ENCODE measurements around the gene NES. TPM values are rescaled to one million over a fixed set of nuclear protein-coding genes. Genes with fewer than 3 reads are reported as not detected.
"Not testable (repeated sequence)": the region's sequence is repeated elsewhere in the genome, so short reads cannot be mapped to it uniquely, and the experiment has no call there.

The NES gene
- polyA plus RNA-seq, 3 donors, result 3.5 to 38.3 (median 32.1) TPM

DNA sequence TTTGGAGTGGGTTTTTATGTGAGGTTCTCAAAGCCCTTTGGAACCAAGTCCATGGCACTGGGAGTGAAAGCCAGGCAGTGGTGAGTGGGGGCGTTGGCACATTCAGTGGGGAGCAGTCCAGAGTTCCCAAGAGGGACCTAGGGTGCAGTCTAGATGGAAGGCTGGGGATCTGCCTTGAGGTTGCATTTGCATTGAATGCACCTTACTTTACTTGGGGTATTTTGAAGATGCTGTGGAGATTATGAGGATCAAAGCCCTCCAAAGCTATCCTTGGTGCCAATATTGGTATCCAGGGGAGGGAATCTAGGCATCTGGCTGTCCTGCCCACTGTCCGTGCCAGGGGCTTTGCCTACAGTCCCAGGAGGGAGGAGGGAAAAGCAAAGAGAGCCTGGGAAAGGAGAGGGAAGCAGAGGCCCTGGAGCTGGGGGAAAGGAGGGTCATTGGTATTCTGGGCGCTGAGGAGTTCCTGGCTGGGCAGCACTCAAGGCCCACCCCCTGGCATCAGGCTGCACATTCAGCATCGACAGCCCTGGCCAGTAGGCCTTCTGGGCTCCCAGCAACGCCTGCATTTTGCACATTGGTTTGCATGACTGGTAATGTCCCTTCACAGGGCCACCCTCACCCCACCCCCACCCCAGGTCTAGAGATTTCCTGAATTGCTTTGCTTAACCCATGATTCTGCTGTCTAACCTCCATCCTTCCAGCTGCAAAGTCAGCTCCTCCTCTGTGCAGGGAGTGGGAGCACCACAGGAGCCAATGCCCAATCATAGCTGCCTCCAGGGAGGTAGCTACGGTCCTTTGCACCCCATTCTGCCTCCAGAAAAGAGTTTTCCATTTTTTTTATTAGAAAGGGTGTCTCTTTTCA, 36.1 kb downstream of the NES start:
- H3K27ac ChIP-seq (ENCODE audit: low read depth, low read length), result no peak overlapping the region
- WGBS, 3 donors, result 34 to 47% (median 40%) methylated on average over 6 of the region's 6 CpGs

DNA sequence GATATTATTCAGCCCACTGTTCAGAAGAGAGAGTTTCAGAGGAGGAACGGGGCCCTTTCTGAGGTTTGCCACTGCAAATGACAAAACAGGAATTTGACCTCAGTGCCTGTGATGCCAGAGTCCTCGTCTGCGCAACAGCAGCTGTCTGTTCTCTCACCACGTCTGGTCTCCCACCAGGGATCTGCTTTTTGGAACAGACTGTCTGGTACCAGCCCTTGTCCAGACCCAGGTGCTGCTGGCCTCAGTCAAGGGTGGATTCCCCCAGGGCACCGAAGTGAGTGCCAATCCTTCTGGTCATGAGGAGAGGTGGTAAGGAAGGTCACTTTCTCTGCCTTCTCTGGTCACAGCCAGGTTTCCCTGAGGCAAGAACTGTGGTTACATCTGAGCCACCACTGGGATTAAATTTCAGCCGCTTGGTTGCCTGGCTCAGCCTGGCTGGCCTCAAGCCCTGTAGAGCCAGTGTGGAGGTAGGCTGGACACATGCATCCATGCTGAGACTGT, 37.6 kb downstream of the NES start:
- no peak overlapping the region for H3K27ac ChIP-seq (ENCODE audit: low read depth, low read length)
- 43 to 54% (median 52%) methylated on average over 6 of the region's 6 CpGs for WGBS, 3 donors

DNA sequence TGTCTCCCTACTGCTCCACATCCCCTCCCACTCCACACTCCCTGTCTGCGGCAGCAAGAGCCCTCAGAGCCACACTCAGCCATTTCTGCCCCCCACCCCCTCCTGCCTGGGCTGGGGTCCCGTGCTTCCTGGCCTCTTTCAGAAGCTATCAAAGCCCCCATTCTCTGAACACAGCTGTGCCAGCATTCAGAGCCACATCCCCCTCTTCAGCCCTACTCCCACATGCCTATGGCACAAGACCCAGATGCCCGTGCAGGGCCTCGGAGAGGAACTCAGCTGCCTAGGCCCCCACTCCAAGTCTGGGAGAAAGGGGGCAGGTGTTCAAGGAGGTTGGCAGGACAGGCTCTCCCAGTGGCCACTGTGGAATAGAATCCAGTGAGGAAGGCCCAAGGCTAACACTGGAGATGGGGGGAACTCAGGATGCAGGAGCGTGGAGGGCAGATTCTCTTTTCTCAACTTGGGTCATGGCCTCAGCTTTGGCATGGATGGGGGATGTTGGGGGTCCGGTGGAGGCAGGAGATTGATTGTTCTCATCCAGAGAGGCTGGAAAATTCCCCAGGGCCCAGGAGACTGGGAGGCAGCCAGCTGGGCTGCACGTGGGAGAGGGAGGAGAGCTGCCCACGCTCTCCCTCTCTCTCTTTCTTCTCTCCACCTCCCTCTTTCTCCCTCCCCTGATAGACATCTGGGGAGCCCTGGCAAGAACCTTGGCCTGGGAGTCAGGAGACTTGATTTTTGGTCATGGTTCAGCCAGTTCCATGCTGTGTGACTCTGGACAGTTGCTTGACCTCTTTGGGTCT, 38.8 kb downstream of the NES start:
- 51 to 58% (median 52%) methylated on average over 8 of the region's 8 CpGs for WGBS, 3 donors
- H3K27ac ChIP-seq (ENCODE audit: low read depth, low read length), result no peak overlapping the region

DNA sequence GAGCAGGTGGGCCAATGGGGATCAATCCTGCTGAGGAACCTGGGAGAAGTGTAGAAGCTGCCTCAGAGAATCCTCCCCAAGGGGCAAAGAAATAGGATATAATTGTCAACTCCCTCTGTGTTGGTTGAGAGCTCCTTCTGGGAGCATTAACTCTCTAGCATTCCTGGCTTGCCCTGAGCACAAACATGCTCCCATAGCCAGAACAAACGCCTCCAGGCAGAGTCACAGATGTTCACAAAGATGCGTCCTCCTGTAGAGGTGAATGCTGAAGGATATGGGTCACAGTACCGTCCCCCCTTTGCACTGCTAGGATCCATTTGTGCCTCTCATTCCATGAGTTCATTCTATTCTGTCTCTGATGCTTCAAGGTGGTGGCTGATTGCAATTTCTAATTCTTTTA, 44.9 kb downstream of the NES start:
- WGBS, 3 donors, result 63 to 78% (median 78%) methylated on average over 3 of the region's 3 CpGs
- H3K27ac ChIP-seq (ENCODE audit: low read depth, low read length), result no peak overlapping the region

DNA sequence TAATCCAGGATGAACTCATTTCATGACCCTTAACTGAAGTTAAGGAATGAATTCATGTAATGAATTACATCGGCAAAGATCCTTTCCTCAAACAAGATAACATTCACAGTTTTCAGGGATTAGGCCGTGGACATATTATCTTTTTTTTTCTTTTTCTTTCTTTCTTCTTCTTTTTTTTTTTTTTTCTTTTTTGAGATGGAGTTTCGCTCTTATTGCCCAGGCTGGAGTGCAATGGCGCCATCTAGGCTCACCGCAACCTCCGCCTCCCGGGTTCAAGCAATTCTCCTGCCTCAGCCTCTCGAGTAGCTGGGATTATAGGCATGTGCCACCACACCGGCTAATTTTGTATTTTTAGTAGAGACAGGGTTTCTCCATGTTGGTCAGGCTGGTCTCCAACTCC, 46.1 kb downstream of the NES start:
- WGBS, 3 donors, result 55 to 57% (median 57%) methylated on average over 9 of the region's 9 CpGs
- H3K27ac ChIP-seq (ENCODE audit: low read depth, low read length), result not testable (repeated sequence)

DNA sequence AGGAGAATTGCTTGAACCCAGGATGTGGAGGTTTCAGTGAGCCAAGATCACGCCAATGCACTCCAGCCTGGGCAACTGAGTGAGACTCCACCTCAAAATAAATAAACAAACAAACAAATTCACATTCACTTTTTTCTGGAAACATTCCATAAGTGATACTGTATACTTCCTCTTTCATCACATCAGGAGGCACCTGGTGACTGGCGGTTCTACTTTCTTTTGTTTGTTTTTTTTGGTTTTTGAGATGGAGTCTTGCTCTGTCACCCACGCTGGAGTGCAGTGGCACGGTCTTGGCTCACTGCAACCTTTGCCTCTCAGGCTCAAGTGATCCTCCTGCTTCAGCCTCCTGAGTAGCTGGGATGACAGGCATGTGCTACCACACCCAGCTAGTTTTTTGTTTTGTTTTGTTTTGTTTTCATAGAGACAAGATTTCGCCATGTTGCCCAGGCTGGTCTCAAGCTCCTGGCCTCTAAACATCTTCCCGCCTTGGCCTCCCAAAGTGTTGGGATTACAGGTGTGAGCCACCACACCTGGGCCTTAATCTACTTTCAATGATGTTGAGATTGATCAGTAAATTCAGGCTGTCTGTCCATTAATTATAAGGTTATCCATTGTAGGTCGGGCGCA, 47.3 kb downstream of the NES start:
- no peak overlapping the region for H3K27ac ChIP-seq (ENCODE audit: low read depth, low read length)
- 77 to 87% (median 79%) methylated on average over 8 of the region's 8 CpGs for WGBS, 3 donors

DNA sequence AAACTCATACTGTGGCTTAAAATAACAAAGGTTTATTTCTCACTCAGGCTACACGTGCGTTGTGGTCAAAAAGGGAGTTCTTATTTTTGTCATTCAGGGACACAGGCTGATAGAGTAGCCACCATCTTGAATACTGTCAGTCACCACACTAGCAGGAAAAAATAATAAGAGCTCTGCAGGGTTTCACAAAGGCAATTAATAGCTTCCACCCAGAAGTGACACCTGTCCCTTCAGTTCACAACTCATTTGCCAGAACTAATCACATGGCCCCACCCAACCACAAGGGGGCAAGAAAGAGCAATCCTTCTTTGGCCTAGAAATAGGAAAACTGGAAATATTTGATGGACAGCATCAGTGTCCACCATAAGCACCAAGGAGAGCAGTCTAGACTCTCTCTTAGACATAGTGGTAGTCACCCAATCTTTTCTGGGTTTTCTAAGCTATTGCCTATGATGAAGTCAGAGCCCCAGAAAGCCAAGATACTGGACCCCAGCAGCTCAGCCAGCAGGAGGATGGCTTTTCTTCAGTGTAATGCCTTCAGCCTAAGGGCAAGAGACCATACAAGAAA, 49.8 kb downstream of the NES start:
- WGBS, 3 donors, result 67 to 86% (median 84%) methylated on average over 2 of the region's 2 CpGs
- H3K27ac ChIP-seq (ENCODE audit: low read depth, low read length), result no peak overlapping the region

DNA sequence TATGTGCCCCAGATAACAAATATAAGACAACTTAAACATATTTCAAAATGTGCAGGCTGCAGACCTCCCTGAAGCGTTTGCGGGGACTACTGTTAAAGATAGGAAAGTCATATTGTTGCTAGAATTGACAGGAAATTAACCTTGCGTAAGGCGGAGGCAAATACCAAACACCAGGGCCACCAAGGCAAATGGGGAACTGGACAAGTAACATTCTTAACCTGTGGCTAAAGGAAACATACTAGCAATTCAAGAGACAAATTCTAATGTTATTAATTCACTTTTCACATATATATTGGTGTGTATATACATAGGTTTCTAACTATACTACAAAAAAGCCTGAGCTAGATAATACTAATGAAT, 51.1 kb downstream of the NES start:
- no peak overlapping the region for H3K27ac ChIP-seq (ENCODE audit: low read depth, low read length)
- WGBS, 3 donors, result 36 to 43% (median 40%) methylated on average over 4 of the region's 4 CpGs

DNA sequence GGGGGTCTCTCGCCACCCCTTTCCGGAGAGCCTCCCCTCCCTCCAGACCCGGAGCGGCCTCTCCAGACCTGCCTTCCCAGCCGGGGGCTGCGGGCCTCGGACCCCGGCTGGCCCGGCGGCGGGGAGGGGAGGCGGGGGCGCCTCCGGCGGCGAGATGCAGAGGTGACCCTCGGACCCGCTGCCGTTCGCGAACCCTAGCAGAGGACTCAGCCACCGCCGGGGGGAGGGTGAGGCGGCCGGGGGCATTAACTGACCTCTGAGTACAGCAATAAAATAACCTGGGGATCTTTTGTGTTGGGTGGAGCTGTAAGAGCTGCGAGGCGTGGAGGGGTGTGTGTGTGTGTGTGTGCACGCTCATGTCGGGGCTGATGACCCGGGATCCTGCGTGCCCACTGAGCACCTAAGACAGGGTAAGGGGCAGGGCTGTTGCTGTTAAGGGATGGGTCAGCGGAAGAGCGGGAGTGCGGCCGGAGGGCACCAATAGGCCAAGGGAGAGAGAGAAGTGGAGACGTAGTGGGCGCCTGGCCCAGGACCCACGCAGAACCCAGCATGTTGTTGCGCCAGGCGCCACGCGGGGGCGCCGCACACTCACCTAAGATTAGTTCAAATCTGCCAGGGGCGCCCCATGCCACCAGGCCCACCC, 51.6 kb downstream of the NES start:
- no peak overlapping the region for H3K27ac ChIP-seq (ENCODE audit: low read depth, low read length)
- WGBS, 3 donors, result 1 to 3% (median 2%) methylated on average over 34 to 45 of the region's 45 CpGs

DNA sequence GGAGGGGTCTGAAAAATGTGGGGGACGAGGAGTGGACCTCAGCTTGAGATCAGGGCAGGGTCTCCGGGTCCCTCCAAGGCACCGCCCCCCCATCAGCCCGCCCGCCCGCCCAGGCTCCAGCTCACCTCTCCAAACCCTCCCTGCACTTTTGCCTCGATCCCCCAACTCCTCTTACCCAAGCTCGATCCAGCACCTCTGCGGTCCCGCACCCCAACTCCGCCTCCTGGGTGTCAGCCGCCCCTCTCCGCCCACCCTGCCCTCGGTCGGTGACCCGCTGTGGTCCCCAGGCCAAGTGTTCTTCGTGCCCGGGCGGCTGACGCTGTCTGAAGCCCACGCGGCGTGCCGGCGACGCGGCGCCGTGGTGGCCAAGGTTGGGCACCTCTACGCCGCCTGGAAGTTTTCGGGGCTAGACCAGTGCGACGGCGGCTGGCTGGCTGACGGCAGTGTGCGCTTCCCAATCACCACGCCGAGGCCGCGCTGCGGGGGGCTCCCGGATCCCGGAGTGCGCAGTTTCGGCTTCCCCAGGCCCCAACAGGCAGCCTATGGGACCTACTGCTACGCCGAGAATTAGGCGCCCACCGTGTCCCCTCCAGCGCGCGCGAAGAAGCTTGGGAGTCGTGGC, 52.3 kb downstream of the NES start:
- H3K27ac ChIP-seq (ENCODE audit: low read depth, low read length), result no peak overlapping the region
- WGBS, 3 donors, result 1 to 2% (median 1%) methylated on average over 49 to 55 of the region's 55 CpGs

DNA sequence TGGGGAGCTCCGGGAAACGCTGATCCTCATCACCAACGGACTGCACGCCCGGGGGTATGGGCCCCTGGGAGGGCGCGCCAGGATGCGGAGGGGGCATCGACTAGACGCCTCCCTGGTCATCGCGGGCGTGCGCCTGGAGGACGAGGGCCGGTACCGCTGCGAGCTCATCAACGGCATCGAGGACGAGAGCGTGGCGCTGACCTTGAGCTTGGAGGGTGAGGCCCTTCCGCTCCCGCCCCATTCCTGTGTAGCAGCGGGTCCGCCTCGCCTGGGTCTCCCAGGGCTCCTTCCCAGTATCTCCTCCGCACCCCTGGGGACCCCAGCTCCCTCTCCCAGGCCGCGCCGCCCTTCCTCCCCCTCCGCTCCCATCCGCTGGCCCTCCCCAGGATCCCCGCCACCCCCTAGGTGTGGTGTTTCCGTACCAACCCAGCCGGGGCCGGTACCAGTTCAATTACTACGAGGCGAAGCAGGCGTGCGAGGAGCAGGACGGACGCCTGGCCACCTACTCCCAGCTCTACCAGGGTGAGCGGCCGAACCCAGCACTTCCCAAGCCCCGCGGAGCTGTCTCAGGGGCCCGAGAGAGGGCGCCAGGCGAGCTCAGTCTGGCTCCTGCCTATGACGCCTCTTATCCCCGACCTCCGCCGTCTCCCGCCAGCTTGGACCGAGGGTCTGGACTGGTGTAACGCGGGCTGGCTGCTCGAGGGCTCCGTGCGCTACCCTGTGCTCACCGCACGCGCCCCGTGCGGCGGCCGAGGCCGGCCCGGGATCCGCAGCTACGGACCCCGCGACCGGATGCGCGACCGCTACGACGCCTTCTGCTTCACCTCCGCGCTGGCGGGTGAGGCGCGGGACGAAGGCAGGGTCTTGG, 53.0 kb downstream of the NES start:
- no peak overlapping the region for H3K27ac ChIP-seq (ENCODE audit: low read depth, low read length)
- WGBS, 3 donors, result 0 to 2% (median 2%) methylated on average over 70 to 87 of the region's 87 CpGs

DNA sequence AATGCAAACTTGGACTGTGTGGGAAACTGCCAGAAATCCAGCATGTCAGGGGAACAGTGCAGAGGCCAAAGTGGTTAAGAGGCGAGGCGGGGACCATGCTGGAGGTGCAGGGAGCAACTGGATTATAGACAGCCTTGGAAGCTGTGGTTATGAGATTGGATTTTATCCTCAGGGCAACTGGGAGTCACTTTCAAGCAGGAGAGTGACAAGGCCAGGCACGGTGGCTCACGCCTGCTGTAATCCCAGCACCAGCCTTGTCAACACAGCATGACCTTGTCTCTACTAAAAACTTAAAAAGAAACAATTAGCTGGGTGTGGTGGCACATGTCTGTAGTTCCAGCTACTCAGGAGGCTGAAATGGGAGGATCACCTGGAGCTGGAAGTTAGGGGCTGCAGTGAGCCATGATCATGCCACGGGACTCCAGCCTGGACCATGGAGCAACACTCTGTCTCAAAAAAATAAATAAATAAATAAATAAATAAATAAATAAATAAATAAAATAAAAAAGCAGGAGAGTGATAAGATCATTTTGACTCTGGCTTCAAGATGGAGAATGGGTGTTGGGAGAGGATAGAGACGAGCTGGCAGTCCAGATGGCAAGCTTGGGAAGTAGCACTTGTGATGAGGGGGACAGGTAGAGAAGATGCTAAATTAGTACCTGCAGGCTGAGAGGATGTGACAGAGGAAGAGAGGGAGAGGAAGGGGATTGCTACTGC, 54.5 kb downstream of the NES start:
- WGBS, 3 donors, result 61 to 79% (median 77%) methylated on average over 6 of the region's 6 CpGs
- no peak overlapping the region for H3K27ac ChIP-seq (ENCODE audit: low read depth, low read length)

DNA sequence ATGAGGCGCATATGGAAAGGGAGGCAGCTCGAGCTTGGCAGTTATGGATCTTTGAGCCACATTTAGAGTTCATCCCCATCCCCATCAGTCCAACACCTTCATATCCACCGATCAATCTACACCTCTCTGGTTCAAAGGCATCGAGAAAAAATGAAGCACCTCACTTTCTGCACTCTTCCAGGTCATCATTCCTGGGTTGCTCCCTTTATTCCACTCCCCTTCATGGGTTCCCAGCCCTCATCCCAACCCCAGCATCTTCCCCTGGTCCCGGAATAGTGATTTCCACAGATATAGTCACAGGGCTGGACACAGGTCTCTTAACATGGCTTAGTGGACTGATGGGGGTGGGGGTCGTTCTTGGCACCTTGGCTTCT, 57.6 kb downstream of the NES start:
- 14 to 25% (median 22%) methylated on average over 6 of the region's 6 CpGs for WGBS, 3 donors
- H3K27ac ChIP-seq (ENCODE audit: low read depth, low read length), result no peak overlapping the region

DNA sequence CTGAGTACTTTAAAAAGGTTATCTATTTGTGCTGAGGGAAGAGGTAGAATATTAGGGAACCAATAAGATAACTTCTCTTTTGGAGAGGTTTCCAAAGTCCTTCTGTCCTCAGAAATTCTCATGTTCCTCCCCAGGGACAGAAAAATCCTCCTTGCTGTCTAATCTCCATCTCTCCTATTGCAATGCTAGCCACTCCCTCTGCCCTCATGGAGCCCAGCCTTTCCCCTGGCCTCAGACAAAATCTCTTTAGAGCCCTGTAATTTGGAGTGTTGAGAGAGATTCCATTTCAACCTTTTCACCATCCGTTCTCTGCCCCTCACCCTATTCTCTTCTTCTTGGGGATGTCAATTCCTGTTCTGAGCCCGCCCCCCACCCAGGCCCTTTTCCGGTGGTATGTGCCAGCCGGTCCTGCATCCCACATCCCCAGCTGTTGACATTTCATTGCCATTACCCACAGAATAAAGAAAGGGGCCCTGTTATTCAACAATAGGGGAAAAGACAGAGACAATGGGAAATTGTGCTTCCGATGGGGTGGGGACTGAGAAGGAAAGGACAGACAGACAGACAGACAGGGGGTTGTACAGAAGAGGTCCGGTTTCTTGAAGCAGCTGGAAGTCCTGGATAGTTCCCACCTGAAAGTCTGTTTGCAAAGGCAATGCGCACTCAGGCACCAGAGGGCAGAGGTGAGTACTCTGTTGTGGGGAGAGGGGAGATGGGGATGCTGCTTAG, 58.2 kb downstream of the NES start, which contains the start of gene HAPLN2:
Gene HAPLN2 (plus strand): TSS at position 563 of the 729 bp plus-strand sequence. CDS start 4,076 bp downstream, outside the sequence.
- no peak within 1 kb of the TSS for H3K27ac ChIP-seq (ENCODE audit: low read depth, low read length)
- WGBS, 3 donors, result 6 to 15% (median 6%) methylated on average over 7 of the region's 7 CpGs

Measured in adipose tissue (tissue), 3 donors.